Neural progenitor cell (in vitro differentiated cells): Measurements from ENCODE around the gene CARS2.

Experiments used
- CTCF ChIP-seq: fragments of 200-600 bp; sonication (generic); IDR thresholded peaks from 2 replicates; pipeline ENCODE4 v1.5.1; 2017; ENCODE audit warnings: antibody characterized with exemption, mild to moderate bottlenecking
- EZH2 ChIP-seq: fragments of 200-600 bp; sonication (generic); IDR thresholded peaks from 2 replicates; pipeline ENCODE4 v1.6.1; 2017; ENCODE audit warnings: antibody characterized with exemption, mild to moderate bottlenecking, moderate library complexity
- EZH2phosphoT487 ChIP-seq: fragments of 200-600 bp; sonication (generic); IDR thresholded peaks from 2 replicates; pipeline ENCODE4 v1.6.1; 2017; ENCODE audit warnings: antibody characterized with exemption

GRCh38 chr13:110618780-110619179, 87.1 kb downstream of the CARS2 start:
- no peak for TF ChIP-seq EZH2
- no peak for TF ChIP-seq CTCF
- no peak for TF ChIP-seq EZH2phosphoT487
